Astrocyte of the cerebellum (primary cell): ENCODE results near the gene COMMD1.

Source experiments
- DNase-seq: peaks from one replicate; pipeline ENCODE4 v3.0.0-alpha.2; 2011; ENCODE audit warnings: low read depth
- H3K4me3 ChIP-seq: 2 replicates; pipeline ENCODE4 v1.5.1; 2011; ENCODE audit warnings: mild to moderate bottlenecking, low read depth, low read length, moderate library complexity
- in situ Hi-C: cut with HindIII; loops from 2 replicates; pipeline ENCODE4 v1.10.0; 2017; ENCODE audit warnings: low sequenced_read_pairs
- TF ChIP-seq, protein P1 (sequence below): IDR thresholded peaks from 2 replicates; pipeline ENCODE4 v1.5.1; 2012; ENCODE audit warnings: low read length, low read depth, moderate library complexity, mild to moderate bottlenecking; ENCODE audit errors: missing control alignments

COMMD1 gene

DNA sequence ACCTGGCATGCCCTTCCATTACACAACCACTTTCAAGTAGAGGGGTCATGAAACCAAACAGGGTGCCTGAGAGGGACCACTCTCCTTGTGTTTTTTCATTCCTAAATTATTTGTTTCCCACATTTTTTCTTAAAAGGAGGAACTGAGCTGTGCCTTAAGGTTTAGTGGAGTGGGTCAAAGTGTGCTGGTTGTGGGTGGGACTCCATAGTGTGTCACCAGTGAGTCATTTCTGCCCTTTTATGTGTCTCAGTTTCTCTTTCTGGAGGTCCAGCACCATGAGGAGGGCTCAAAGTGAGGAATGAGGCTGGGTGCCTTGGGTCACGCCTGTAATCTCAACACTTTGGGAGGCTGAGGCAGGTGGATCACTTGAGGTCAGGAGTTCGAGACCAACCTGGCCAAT is 37.8 kb downstream of the COMMD1 start:
- H3K4me3 ChIP-seq: no peak overlapping the region
- DNase-seq: no peak
- TF ChIP-seq, protein P1, sequence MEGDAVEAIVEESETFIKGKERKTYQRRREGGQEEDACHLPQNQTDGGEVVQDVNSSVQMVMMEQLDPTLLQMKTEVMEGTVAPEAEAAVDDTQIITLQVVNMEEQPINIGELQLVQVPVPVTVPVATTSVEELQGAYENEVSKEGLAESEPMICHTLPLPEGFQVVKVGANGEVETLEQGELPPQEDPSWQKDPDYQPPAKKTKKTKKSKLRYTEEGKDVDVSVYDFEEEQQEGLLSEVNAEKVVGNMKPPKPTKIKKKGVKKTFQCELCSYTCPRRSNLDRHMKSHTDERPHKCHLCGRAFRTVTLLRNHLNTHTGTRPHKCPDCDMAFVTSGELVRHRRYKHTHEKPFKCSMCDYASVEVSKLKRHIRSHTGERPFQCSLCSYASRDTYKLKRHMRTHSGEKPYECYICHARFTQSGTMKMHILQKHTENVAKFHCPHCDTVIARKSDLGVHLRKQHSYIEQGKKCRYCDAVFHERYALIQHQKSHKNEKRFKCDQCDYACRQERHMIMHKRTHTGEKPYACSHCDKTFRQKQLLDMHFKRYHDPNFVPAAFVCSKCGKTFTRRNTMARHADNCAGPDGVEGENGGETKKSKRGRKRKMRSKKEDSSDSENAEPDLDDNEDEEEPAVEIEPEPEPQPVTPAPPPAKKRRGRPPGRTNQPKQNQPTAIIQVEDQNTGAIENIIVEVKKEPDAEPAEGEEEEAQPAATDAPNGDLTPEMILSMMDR: no peak
- in situ Hi-C loops: no loop called here

DNA sequence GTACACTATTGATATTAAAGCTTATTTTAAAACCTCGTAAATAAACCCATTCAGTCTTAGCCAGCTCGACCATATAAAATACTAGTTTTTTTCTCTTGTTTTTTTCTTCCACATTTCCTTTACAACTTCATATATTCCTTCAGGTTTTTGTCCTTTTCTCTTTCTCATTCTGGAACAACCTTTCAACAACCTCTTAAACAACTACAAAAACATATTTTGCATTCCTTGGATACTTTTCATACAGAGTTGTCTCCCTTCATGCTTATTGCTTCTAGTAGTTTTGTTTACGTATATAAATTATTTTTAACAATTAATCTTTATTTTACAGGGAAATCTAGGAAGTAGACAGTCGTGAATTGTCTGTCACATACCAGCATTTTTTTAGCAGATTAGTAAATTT is 41.2 kb downstream of the COMMD1 start:
- TF ChIP-seq, protein P1: no peak
- DNase-seq: no peak
- in situ Hi-C loops: no loop called here
- H3K4me3 ChIP-seq: no peak overlapping the region

DNA sequence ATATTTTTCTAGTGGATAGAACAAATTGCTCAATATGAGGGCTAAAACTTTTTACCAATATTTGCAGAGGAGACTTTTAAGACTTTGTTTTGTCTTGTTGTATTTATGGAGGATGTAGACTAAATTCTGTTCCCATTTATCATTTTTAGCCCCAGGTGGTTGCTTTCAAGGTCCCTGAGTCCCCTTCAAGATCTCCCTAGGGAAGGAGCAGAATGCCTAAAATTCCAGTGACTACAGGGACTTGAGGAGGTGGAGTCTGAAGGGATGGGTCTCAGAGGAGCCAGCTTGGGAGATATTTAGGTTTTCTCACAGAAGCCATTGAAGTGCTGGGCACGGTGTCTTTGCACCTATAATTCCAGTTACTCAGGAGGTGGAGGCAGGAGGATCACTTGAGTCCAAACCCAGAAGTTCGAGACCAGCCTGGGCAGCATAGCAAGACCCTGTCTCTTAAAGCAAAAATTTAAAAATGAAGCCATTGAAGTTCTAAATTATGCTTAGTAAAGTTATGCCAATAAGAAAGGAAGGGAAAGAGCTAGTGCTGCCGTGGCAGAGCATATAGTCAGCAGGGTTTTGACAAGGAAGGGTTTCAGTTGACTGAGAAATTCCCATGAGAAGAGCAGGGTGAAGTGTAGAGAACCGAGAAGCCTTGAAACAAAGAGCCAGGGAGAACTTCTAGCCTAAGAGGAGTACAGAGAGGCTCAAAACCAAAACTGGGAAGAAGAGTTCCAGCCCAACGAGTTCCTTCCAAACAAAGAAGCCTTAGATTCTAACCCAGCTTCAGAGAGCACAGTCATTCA is 43.4 kb downstream of the COMMD1 start:
- no peak overlapping the region for H3K4me3 ChIP-seq
- DNase-seq: no peak
- in situ Hi-C loops: no loop called here
- TF ChIP-seq, protein P1: no peak

DNA sequence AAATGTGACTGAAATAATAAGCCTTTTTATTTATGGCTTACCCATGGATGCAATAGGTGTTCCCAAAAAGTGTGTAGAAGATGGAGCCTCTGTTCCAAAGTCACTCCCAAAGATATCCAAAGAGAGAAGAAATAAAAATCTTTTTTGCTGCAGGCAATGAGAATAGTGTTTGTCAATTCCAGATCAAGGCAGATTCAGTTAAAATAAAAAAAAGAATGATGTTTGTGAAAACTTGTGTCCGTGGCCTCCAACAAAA is 43.9 kb downstream of the COMMD1 start:
- H3K4me3 ChIP-seq: no peak overlapping the region
- in situ Hi-C loops: no loop called here
- TF ChIP-seq, protein P1: no peak
- no peak for DNase-seq

DNA sequence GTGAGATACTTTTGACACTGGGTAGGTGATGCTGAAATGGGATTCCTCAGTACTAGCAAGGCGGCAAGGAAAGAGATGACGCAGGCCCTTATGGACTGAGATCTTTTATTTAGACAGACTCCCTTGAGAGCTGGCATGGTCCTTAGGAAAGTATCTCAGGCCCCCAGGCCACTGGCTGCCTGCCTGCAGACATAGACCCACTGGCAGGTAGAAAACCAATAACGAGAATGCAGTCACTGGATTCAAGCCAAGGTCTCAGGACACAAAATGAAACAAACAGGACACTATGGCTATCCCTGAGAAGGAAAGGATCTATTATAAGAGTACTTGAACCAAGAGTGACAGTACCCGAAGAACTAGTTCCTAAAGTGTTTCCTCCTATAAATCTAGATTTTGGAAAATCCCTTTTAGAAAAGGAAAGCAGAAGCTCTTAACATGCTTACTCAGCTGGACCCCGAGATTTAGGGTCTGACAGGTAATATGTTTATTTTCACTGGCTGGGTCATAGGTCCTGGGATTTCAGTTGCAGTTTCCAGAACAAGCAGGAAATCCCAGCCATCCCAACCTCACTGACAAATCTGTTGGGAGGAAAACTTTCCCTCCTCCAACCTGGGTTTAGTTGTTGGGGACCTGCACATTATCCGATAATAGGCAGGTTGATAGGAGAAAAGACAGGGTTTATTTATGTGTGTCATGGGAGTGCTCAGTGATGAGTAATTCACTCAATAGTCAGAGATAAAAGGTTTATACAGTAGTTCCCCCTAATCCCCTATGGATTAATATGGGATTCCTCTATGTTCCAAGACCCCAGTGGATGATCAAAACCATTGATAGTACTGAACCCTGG is 44.5 kb downstream of the COMMD1 start:
- no peak overlapping the region for H3K4me3 ChIP-seq
- in situ Hi-C loops: no loop called here
- no peak for DNase-seq
- TF ChIP-seq, protein P1: no peak

DNA sequence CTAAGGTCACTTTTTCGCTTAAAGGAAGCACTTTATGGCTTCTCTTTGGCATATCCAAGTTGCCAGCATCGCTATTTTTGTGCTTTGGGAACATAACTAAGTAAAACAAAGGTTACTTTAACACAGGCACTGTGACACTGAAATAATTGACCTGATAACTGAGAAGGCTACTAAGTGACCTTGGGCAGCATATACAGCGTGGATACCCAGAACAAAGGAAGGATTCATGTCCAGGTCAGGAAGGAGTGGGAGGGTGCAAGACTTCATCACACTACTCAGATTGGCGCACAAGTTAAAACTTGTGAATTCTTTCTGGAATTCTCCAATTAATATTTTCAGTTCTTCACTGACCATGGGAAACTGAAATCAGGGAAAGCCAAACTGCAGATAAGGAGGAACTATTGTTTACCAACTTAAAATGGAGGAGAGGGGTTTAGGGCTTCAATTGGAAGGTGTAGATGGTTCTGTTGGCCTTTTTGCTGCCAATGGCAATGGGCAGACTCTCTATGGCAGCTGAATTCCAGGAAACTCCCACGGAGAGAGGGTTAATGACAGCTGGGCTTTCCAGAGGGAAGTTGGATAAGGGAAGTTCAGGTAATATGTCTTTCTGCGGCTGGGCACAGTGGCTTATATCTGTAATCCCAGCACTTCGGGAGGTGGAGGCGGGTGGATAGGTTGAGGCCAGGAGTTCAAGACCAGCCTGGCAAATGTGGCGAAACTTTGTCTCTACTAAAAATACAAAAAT is 45.3 kb downstream of the COMMD1 start:
- H3K4me3 ChIP-seq: no peak overlapping the region
- DNase-seq: no peak
- in situ Hi-C loops: no loop called here
- TF ChIP-seq, protein P1: no peak
